ENCODE results near the gene CREB5.

- TF ChIP-seq CTCF (IDR thresholded peaks at IDR 0.05 in 4 of 5, conservative IDR thresholded peaks at IDR 0.05 in 1 of 5) = no peak
- TF ChIP-seq POLR2A (IDR thresholded peaks at IDR 0.05) = no peak
These were observed 345.9 kb downstream of the CREB5 start for GRCh38 chr7:28758186-28758585.

All from gastrocnemius medialis (tissue), 4 donors.